NCI-H510A (cell line): ENCODE measurements around the gene ANO10.
"Not testable (repeated sequence)": the region's sequence is repeated elsewhere in the genome, so short reads cannot be mapped to it uniquely, and the experiment has no call there.

ENCODE experiments used
- DNase-seq: peaks from one replicate; lab custom pipeline; 2025; lab: John Stamatoyannopoulos, UW

ANO10 gene

GRCh38 chr3:43580181-43580580 lies 41.6 kb downstream of the ANO10 start:
- DNase-seq = no peak

GRCh38 chr3:43573576-43573975 lies 48.2 kb downstream of the ANO10 start:
- DNase-seq = no peak

GRCh38 chr3:43565661-43566341 lies 56.0 kb downstream of the ANO10 start:
- DNase-seq = not testable (repeated sequence)

- DNase-seq = no peak
Observed at GRCh38 chr3:43559961-43560360, 61.9 kb downstream of the ANO10 start.

GRCh38 chr3:43558171-43558570 lies 63.6 kb downstream of the ANO10 start:
- no peak for DNase-seq

GRCh38 chr3:43549626-43550290 lies 72.1 kb downstream of the ANO10 start:
- no peak for DNase-seq

GRCh38 chr3:43544277-43544676 lies 77.5 kb downstream of the ANO10 start:
- DNase-seq = not testable (repeated sequence)

GRCh38 chr3:43542328-43543043 lies 79.3 kb downstream of the ANO10 start:
- no peak for DNase-seq

GRCh38 chr3:43540624-43541023 lies 81.2 kb downstream of the ANO10 start:
- DNase-seq = no peak

- DNase-seq = no peak
Observed at GRCh38 chr3:43539321-43539720, 82.5 kb downstream of the ANO10 start.

GRCh38 chr3:43537225-43537624 lies 84.6 kb downstream of the ANO10 start:
- DNase-seq = no peak

- DNase-seq = no peak
Observed at GRCh38 chr3:43534675-43535074, 87.1 kb downstream of the ANO10 start.

GRCh38 chr3:43533009-43533408 lies 88.8 kb downstream of the ANO10 start:
- no peak for DNase-seq

- no peak for DNase-seq
Observed at GRCh38 chr3:43531835-43532234, 90.0 kb downstream of the ANO10 start.

GRCh38 chr3:43528498-43529099 lies 93.2 kb downstream of the ANO10 start:
- DNase-seq = no peak

GRCh38 chr3:43526956-43527355 lies 94.9 kb downstream of the ANO10 start:
- DNase-seq = no peak

GRCh38 chr3:43525941-43526607 lies 95.7 kb downstream of the ANO10 start:
- DNase-seq = no peak

- no peak for DNase-seq
Observed at GRCh38 chr3:43525386-43525785, 96.4 kb downstream of the ANO10 start.

- no peak for DNase-seq
Observed at GRCh38 chr3:43523454-43524053, 98.3 kb downstream of the ANO10 start.

GRCh38 chr3:43522727-43523362 lies 99.0 kb downstream of the ANO10 start:
- DNase-seq = no peak

GRCh38 chr3:43521941-43522340 lies 99.9 kb downstream of the ANO10 start:
- DNase-seq = no peak
